ENCODE results near the gene PDE9A.

PDE9A gene

GRCh38 chr21:42624936-42625335, 28.5 kb upstream of the PDE9A start:
- TF ChIP-seq RAD21 (IDR thresholded peaks at IDR 0.05; ENCODE audit: low read depth) (no peak), EP300 (IDR thresholded peaks at IDR 0.05; ENCODE audit: borderline replicate concordance) (no peak), TAF1 (IDR thresholded peaks at IDR 0.05; ENCODE audit: low read depth) (no peak), CEBPB (IDR thresholded peaks at IDR 0.05) (no peak), REST (IDR thresholded peaks at IDR 0.05; ENCODE audit: low read depth) (no peak), FOXM1 (IDR thresholded peaks at IDR 0.05; ENCODE audit: borderline replicate concordance, low read depth) (no peak), CREB1 (IDR thresholded peaks at IDR 0.05; ENCODE audit: low read depth) (no peak), USF1 (IDR thresholded peaks at IDR 0.05) (no peak), YY1 (IDR thresholded peaks at IDR 0.05; ENCODE audit: low read depth) (no peak), TCF12 (IDR thresholded peaks at IDR 0.05; ENCODE audit: low read depth) (no peak), NFIC (IDR thresholded peaks at IDR 0.05) (no peak), TEAD4 (IDR thresholded peaks at IDR 0.05) (no peak), ZBTB7A (IDR thresholded peaks at IDR 0.05; ENCODE audit: low read depth) (no peak), EGR1 (IDR thresholded peaks at IDR 0.05) (no peak)
- TF ChIP-seq, protein P1, sequence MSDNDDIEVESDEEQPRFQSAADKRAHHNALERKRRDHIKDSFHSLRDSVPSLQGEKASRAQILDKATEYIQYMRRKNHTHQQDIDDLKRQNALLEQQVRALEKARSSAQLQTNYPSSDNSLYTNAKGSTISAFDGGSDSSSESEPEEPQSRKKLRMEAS (IDR thresholded peaks at IDR 0.05), result no peak

DNA sequence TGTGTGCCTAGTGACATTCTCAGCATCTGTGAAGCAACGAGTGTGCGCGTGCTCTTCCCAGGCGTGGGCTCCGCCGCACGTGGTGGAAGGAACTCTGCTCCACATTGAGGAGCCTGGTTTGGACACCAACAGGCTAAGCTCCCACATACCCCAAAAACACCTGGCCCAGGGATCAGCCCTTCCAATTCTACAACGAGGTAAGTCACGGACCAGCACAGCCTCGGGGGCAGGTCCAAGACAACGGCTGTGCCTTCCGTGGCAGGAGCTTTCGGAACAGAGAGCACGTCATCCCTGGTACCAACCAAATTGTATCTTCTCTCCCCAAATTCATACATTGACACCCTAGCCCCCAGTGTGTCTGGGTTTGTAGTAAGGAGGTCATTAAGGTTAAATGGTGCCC, 27.2 kb upstream of the PDE9A start:
- TF ChIP-seq ZBTB7A (IDR thresholded peaks at IDR 0.05; ENCODE audit: low read depth) (no peak), RAD21 (IDR thresholded peaks at IDR 0.05; ENCODE audit: low read depth) (no peak), EP300 (IDR thresholded peaks at IDR 0.05; ENCODE audit: borderline replicate concordance) (no peak), REST (IDR thresholded peaks at IDR 0.05; ENCODE audit: low read depth) (no peak), CREB1 (IDR thresholded peaks at IDR 0.05; ENCODE audit: low read depth) (no peak), YY1 (IDR thresholded peaks at IDR 0.05; ENCODE audit: low read depth) (no peak), EGR1 (IDR thresholded peaks at IDR 0.05) (no peak), USF1 (IDR thresholded peaks at IDR 0.05) (no peak), TEAD4 (IDR thresholded peaks at IDR 0.05) (no peak), NFIC (IDR thresholded peaks at IDR 0.05) (no peak), TAF1 (IDR thresholded peaks at IDR 0.05; ENCODE audit: low read depth) (no peak), CEBPB (IDR thresholded peaks at IDR 0.05) (no peak)
- TF ChIP-seq, protein P1 (IDR thresholded peaks at IDR 0.05), result no peak

DNA sequence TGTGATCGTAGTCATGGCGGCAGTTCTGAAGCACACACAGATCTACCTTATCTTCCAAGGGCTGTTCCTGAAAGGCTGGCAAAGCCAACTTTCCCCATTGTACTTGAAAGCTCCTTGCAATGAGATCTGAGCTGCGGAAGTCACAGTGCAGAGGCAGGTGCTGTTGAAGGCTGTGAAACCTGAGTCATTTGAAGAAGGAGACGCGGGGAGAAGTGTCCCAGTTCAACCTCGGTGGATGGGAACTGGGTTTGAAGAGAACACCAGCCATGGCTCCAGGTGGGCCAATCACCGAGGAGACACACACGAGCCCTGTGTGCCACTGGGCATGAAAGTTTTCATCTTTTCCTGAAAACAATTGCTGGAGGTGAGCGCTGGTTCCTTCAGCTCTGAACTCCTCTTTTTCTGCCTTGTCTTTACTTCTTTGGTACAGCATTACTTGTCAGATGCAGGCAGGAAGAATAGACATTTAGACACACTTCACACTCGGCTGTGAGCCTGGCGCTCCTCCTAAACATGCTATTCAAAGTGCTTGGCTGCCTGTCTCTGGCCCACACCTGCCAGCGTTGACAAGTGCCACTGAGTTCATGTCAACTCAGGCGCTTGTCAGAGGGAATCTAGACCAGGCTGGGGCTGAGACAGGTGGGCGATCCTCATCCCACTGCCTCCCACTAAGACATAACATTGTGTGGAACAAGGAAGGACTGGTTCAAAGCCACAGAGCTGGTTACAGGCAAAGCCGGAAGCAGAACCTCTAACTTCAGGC, 25.7 kb upstream of the PDE9A start:
- TF ChIP-seq FOXM1 (IDR thresholded peaks at IDR 0.05; ENCODE audit: borderline replicate concordance, low read depth) (no peak), YY1 (IDR thresholded peaks at IDR 0.05; ENCODE audit: low read depth) (no peak), USF1 (IDR thresholded peaks at IDR 0.05) (no peak), CREB1 (IDR thresholded peaks at IDR 0.05; ENCODE audit: low read depth) (no peak), REST (IDR thresholded peaks at IDR 0.05; ENCODE audit: low read depth) (no peak), TCF12 (IDR thresholded peaks at IDR 0.05; ENCODE audit: low read depth) (no peak), NFIC (IDR thresholded peaks at IDR 0.05) (no peak), EP300 (IDR thresholded peaks at IDR 0.05; ENCODE audit: borderline replicate concordance) (no peak), ZBTB7A (IDR thresholded peaks at IDR 0.05; ENCODE audit: low read depth) (no peak), CEBPB (IDR thresholded peaks at IDR 0.05) (no peak)

All from Ishikawa (cell line).